WTC11 (cell line): ENCODE data around the gene GMPR2. TPM values are rescaled to one million over a fixed set of nuclear protein-coding genes. Genes with fewer than 3 reads are reported as not detected.
A peak's percentile ranks its signal among the peaks of the same experiment; 100 is the strongest.

Source experiments
- ATF1 ChIP-seq: sonication (generic); formaldehyde crosslinking; IDR thresholded peaks from 2 replicates; pipeline ENCODE4 v1.8.1; 2023; ENCODE audit warnings: mild to moderate bottlenecking, moderate library complexity, missing genetic modification reagents
- EMX1 ChIP-seq: fragments of 250-450 bp; sonication (Bioruptor Pico); IDR thresholded peaks from 2 replicates; pipeline ENCODE4 v1.8.0; 2021; ENCODE audit warnings: mild to moderate bottlenecking
- ETV6 ChIP-seq: sonication (generic); formaldehyde crosslinking; IDR thresholded peaks from 2 replicates; pipeline ENCODE4 v1.8.1; 2022; ENCODE audit warnings: mild to moderate bottlenecking, missing genetic modification reagents
- FOXP1 ChIP-seq: sonication (generic); formaldehyde crosslinking; IDR thresholded peaks from 2 replicates; pipeline ENCODE4 v1.8.0; 2022; ENCODE audit warnings: missing genetic modification reagents, mild to moderate bottlenecking, moderate library complexity, borderline replicate concordance
- GRHL2 ChIP-seq: fragments of 250-450 bp; sonication (Bioruptor Pico); IDR thresholded peaks from 2 replicates; pipeline ENCODE4 v1.8.0; 2022; ENCODE audit warnings: mild to moderate bottlenecking, moderate library complexity; ENCODE audit not compliant: insufficient replicate concordance, severe bottlenecking
- GTF2I ChIP-seq: fragments of 250-450 bp; sonication (Bioruptor Pico); conservative IDR thresholded peaks from 2 replicates; pipeline ENCODE4 v1.4.0; 2021; ENCODE audit warnings: mild to moderate bottlenecking
- JAZF1 ChIP-seq: fragments of 250-450 bp; sonication (Bioruptor Pico); IDR thresholded peaks from 2 replicates; pipeline ENCODE4 v1.9.0; 2021; ENCODE audit warnings: moderate library complexity, mild to moderate bottlenecking, inconsistent platforms
- KAT7 ChIP-seq: sonication (generic); formaldehyde crosslinking; IDR thresholded peaks from 2 replicates; pipeline ENCODE4 v1.8.1; 2023; ENCODE audit warnings: missing genetic modification reagents, mild to moderate bottlenecking, borderline replicate concordance
- PRRX2 ChIP-seq: fragments of 250-450 bp; sonication (Bioruptor Pico); IDR thresholded peaks from 2 replicates; pipeline ENCODE4 v1.8.0; 2021; ENCODE audit warnings: mild to moderate bottlenecking
- RORB ChIP-seq: fragments of 250-450 bp; sonication (Bioruptor Pico); IDR thresholded peaks from 2 replicates; pipeline ENCODE4 v1.9.0; 2021; ENCODE audit warnings: mild to moderate bottlenecking
- SMAD3 ChIP-seq: sonication (generic); formaldehyde crosslinking; IDR thresholded peaks from 2 replicates; pipeline ENCODE4 v1.8.0; 2022; ENCODE audit warnings: missing genetic modification reagents, mild to moderate bottlenecking, borderline replicate concordance
- ZBTB21 ChIP-seq: sonication (generic); formaldehyde crosslinking; IDR thresholded peaks from 2 replicates; pipeline ENCODE4 v1.8.1; 2023; ENCODE audit warnings: mild to moderate bottlenecking, missing genetic modification reagents, borderline replicate concordance
- ZNF423 ChIP-seq: fragments of 250-450 bp; sonication (Bioruptor Pico); IDR thresholded peaks from 2 replicates; pipeline ENCODE4 v2.1.2; 2022; ENCODE audit warnings: mild to moderate bottlenecking, moderate library complexity
- total RNA-seq: library from RNA; stranded (reverse); gene quantifications from 3 replicates; pipeline ENCODE4 v1.2.3, GENCODE V29; 2021
- TF ChIP-seq, protein P1 (sequence below): sonication (generic); formaldehyde crosslinking; IDR thresholded peaks from 2 replicates; pipeline ENCODE4 v1.8.1; 2022; ENCODE audit warnings: missing genetic modification reagents, borderline replicate concordance
- TF ChIP-seq, protein P2 (sequence below): fragments of 250-450 bp; sonication (Bioruptor Pico); IDR thresholded peaks from 2 replicates; pipeline ENCODE4 v1.9.0; 2021; ENCODE audit warnings: moderate library complexity, mild to moderate bottlenecking, inconsistent platforms, borderline replicate concordance
- TF ChIP-seq, protein P3 (sequence below): sonication (generic); formaldehyde crosslinking; IDR thresholded peaks from 2 replicates; pipeline ENCODE4 v1.8.1; 2023; ENCODE audit warnings: mild to moderate bottlenecking, missing genetic modification reagents, borderline replicate concordance
- TF ChIP-seq, protein P4 (sequence below): sonication (generic); formaldehyde crosslinking; IDR thresholded peaks from 2 replicates; pipeline ENCODE4 v1.8.1; 2023; ENCODE audit warnings: mild to moderate bottlenecking, moderate library complexity, missing genetic modification reagents
- TF ChIP-seq, protein P5 (sequence below): sonication (generic); formaldehyde crosslinking; conservative IDR thresholded peaks from 2 replicates; pipeline ENCODE4 v1.8.1; 2023; ENCODE audit warnings: mild to moderate bottlenecking, low read depth, missing genetic modification reagents, moderate library complexity
- TF ChIP-seq, protein P6 (sequence below): fragments of 250-450 bp; sonication (Bioruptor Pico); conservative IDR thresholded peaks from 2 replicates; pipeline ENCODE4 v1.9.0; 2021; ENCODE audit warnings: mild to moderate bottlenecking
- TF ChIP-seq, protein P7 (sequence below): sonication (generic); formaldehyde crosslinking; IDR thresholded peaks from 2 replicates; pipeline ENCODE4 v1.8.1; 2022; ENCODE audit warnings: mild to moderate bottlenecking, missing genetic modification reagents, moderate library complexity, borderline replicate concordance
- TF ChIP-seq, protein P8 (sequence below): fragments of 250-450 bp; sonication (Bioruptor Pico); IDR thresholded peaks from 2 replicates; pipeline ENCODE4 v2.1.2; 2022; ENCODE audit warnings: mild to moderate bottlenecking, moderate library complexity

Gene GMPR2
- total RNA-seq, 1 experiment from 2014 or later, result 82.3 TPM

DNA sequence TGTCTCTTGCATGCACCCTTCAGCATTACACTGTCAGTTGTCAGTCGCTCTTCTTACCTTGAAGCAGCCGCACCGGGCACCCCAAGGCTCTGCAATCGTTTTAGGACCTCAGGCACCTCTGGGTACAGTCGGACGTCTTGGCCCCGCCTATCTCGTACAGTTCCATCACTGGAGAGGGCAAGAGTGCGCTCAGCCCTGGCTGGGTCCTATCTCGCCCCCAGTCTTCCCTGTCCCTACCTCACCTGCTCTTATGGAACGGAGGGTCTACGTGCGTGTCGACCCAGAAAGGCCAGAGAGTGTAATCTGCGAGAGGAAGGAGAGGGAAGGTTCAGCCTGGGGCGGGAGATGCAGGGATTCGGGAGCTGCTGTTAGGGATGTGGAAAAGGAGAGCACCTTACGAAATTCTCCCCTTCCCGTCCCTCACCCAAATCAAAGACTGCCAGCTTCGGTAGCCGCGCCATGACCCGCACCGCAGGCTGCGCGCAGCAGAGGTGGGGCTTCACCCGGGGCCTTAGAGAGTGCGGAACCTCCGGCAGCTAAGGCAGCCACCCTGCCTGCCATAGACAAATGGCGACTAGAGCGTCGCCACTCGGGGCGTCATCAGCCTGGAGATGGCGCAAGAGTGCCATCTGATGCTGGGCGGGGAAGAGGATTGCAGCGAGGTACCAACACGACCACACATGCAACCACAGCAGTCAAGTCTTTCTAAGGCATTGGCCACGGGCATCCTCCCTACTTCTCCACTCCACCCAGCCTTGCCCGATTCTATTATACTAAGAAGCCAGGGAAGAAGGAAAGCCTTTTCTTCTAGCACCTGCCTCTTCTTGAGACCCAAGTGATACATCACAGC is 17.0 kb upstream of the GMPR2 start, which contains the start of gene MDP1 (continued):
- TF ChIP-seq, protein P1, sequence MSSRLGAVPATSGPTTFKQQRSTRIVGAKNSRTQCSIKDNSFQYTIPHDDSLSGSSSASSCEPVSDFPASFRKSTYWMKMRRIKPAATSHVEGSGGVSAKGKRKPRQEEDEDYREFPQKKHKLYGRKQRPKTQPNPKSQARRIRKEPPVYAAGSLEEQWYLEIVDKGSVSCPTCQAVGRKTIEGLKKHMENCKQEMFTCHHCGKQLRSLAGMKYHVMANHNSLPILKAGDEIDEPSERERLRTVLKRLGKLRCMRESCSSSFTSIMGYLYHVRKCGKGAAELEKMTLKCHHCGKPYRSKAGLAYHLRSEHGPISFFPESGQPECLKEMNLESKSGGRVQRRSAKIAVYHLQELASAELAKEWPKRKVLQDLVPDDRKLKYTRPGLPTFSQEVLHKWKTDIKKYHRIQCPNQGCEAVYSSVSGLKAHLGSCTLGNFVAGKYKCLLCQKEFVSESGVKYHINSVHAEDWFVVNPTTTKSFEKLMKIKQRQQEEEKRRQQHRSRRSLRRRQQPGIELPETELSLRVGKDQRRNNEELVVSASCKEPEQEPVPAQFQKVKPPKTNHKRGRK, result no peak
- TF ChIP-seq GTF2I (CRISPR knock-in tag) (no peak), SMAD3 (CRISPR knock-in tag) (0 out of 2 replicates have a peak, but pooled peaks have one; percentile 57), ZBTB21 (CRISPR knock-in tag) (0 out of 2 replicates have a peak, but pooled peaks have one; percentile 48), KAT7 (CRISPR knock-in tag) (no peak), RORB (CRISPR knock-in tag) (no peak), FOXP1 (CRISPR knock-in tag) (peak; percentile 88), PRRX2 (peak; percentile 86; the same call in 1 of the 2 replicates), ATF1 (no peak), ETV6 (0 out of 2 replicates have a peak, but pooled peaks have one; percentile 10), JAZF1 (CRISPR knock-in tag) (no peak), ZNF423 (CRISPR knock-in tag) (no peak), GRHL2 (CRISPR knock-in tag) (no peak), EMX1 (CRISPR knock-in tag) (peak; percentile 85)
- TF ChIP-seq, protein P2, sequence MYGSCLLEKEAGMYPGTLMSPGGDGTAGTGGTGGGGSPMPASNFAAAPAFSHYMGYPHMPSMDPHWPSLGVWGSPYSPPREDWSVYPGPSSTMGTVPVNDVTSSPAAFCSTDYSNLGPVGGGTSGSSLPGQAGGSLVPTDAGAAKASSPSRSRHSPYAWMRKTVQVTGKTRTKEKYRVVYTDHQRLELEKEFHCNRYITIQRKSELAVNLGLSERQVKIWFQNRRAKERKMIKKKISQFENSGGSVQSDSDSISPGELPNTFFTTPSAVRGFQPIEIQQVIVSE (CRISPR knock-in tag), result no peak
- TF ChIP-seq, protein P3, sequence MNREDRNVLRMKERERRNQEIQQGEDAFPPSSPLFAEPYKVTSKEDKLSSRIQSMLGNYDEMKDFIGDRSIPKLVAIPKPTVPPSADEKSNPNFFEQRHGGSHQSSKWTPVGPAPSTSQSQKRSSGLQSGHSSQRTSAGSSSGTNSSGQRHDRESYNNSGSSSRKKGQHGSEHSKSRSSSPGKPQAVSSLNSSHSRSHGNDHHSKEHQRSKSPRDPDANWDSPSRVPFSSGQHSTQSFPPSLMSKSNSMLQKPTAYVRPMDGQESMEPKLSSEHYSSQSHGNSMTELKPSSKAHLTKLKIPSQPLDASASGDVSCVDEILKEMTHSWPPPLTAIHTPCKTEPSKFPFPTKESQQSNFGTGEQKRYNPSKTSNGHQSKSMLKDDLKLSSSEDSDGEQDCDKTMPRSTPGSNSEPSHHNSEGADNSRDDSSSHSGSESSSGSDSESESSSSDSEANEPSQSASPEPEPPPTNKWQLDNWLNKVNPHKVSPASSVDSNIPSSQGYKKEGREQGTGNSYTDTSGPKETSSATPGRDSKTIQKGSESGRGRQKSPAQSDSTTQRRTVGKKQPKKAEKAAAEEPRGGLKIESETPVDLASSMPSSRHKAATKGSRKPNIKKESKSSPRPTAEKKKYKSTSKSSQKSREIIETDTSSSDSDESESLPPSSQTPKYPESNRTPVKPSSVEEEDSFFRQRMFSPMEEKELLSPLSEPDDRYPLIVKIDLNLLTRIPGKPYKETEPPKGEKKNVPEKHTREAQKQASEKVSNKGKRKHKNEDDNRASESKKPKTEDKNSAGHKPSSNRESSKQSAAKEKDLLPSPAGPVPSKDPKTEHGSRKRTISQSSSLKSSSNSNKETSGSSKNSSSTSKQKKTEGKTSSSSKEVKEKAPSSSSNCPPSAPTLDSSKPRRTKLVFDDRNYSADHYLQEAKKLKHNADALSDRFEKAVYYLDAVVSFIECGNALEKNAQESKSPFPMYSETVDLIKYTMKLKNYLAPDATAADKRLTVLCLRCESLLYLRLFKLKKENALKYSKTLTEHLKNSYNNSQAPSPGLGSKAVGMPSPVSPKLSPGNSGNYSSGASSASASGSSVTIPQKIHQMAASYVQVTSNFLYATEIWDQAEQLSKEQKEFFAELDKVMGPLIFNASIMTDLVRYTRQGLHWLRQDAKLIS (CRISPR knock-in tag), result no peak
- TF ChIP-seq, protein P4, sequence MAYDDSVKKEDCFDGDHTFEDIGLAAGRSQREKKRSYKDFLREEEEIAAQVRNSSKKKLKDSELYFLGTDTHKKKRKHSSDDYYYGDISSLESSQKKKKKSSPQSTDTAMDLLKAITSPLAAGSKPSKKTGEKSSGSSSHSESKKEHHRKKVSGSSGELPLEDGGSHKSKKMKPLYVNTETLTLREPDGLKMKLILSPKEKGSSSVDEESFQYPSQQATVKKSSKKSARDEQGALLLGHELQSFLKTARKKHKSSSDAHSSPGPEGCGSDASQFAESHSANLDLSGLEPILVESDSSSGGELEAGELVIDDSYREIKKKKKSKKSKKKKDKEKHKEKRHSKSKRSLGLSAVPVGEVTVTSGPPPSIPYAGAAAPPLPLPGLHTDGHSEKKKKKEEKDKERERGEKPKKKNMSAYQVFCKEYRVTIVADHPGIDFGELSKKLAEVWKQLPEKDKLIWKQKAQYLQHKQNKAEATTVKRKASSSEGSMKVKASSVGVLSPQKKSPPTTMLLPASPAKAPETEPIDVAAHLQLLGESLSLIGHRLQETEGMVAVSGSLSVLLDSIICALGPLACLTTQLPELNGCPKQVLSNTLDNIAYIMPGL (CRISPR knock-in tag), result peak; percentile 79; the same call in 1 of the 2 replicates
- TF ChIP-seq, protein P5, sequence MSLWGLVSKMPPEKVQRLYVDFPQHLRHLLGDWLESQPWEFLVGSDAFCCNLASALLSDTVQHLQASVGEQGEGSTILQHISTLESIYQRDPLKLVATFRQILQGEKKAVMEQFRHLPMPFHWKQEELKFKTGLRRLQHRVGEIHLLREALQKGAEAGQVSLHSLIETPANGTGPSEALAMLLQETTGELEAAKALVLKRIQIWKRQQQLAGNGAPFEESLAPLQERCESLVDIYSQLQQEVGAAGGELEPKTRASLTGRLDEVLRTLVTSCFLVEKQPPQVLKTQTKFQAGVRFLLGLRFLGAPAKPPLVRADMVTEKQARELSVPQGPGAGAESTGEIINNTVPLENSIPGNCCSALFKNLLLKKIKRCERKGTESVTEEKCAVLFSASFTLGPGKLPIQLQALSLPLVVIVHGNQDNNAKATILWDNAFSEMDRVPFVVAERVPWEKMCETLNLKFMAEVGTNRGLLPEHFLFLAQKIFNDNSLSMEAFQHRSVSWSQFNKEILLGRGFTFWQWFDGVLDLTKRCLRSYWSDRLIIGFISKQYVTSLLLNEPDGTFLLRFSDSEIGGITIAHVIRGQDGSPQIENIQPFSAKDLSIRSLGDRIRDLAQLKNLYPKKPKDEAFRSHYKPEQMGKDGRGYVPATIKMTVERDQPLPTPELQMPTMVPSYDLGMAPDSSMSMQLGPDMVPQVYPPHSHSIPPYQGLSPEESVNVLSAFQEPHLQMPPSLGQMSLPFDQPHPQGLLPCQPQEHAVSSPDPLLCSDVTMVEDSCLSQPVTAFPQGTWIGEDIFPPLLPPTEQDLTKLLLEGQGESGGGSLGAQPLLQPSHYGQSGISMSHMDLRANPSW (CRISPR knock-in tag), result no peak; the same call in 1 of the 2 replicates
- TF ChIP-seq, protein P6, sequence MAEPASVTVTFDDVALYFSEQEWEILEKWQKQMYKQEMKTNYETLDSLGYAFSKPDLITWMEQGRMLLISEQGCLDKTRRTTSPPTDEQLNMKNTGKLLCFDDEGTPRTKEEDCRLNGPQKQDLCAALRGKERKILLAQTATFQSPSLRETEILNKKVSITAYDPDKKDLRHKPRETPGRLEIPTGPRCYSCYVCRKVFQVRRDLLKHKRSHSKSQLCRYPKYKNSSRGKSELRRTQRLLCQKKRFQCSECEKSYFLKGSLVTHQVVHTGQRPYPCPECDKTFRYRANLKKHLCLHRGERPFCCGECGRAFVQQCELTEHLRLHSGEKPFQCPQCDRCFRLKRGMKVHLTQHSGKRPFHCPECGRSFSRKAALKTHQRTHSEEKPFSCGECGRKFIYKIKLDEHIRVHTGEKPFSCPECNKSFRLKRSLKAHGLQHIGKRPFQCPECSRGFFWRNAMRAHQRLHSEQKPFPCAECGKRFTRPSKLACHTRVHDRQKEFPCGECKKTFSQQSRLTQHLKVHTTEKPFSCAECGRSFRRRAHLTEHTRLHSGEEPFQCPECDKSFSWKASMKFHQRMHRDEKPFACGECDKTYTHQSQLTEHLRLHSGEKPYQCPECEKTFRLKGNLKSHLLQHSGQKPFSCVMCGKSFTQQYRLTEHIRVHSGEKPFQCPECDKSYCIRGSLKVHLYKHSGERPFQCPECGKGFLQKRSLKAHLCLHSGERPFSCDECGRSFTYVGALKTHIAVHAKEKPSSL (CRISPR knock-in tag), result no peak; the same call in 1 of the 2 replicates
- TF ChIP-seq, protein P7, sequence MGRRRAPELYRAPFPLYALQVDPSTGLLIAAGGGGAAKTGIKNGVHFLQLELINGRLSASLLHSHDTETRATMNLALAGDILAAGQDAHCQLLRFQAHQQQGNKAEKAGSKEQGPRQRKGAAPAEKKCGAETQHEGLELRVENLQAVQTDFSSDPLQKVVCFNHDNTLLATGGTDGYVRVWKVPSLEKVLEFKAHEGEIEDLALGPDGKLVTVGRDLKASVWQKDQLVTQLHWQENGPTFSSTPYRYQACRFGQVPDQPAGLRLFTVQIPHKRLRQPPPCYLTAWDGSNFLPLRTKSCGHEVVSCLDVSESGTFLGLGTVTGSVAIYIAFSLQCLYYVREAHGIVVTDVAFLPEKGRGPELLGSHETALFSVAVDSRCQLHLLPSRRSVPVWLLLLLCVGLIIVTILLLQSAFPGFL (CRISPR knock-in tag), result peak; percentile 58; the same call in 1 of the 2 replicates
- TF ChIP-seq, protein P8, sequence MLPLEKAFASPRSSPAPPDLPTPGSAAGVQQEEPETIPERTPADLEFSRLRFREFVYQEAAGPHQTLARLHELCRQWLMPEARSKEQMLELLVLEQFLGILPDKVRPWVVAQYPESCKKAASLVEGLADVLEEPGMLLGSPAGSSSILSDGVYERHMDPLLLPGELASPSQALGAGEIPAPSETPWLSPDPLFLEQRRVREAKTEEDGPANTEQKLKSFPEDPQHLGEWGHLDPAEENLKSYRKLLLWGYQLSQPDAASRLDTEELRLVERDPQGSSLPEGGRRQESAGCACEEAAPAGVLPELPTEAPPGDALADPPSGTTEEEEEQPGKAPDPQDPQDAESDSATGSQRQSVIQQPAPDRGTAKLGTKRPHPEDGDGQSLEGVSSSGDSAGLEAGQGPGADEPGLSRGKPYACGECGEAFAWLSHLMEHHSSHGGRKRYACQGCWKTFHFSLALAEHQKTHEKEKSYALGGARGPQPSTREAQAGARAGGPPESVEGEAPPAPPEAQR (CRISPR knock-in tag), result no peak
